H1 (cell line): Measurements from ENCODE around the gene DKK3. TPM values are rescaled to one million over a fixed set of nuclear protein-coding genes. Genes with fewer than 3 reads are reported as not detected.

Source experiments
- CTCF ChIA-PET: fragments of 300-600 bp; sonication (Branson Sonifier 250); formaldehyde crosslinking; loops from one replicate; lab custom pipeline; 2021; ENCODE audit not compliant: partially characterized antibody; lab: Charles Lee
- POLR2A ChIA-PET: fragments of 300-600 bp; sonication (Branson Sonifier 250); formaldehyde crosslinking; loops from one replicate; lab custom pipeline; 2021; ENCODE audit warnings: inconsistent platforms; ENCODE audit not compliant: partially characterized antibody; lab: Charles Lee
- DNase-seq, 2 experiments: peaks; one replicate each; pipeline versions ENCODE4 v3.0.0 to v3.0.0-alpha.2; 2010 to 2022; ENCODE audit warnings: low spot score in 2 of 2, low read depth in 1 of 2, mixed read lengths in 1 of 2
- FAIRE-seq: peaks from 2 replicates; lab custom pipeline; 2011; peaks lifted over from hg19 to GRCh38; lab: Jason Lieb, UNC
- H2AFZ ChIP-seq: 2 replicates; pipeline ENCODE4 v1.8.1; 2012; ENCODE audit warnings: low read length, inconsistent platforms
- H2AK5ac ChIP-seq: 2 replicates; pipeline ENCODE4 v1.6.1; 2013; ENCODE audit warnings: low read depth, low read length
- H2BK120ac ChIP-seq: replicated peaks from 2 replicates; pipeline ENCODE3; 2013; ENCODE audit warnings: low read depth, low read length, inconsistent platforms
- H2BK12ac ChIP-seq: 2 replicates; pipeline ENCODE4 v1.6.1; 2013; ENCODE audit warnings: low read depth, low read length
- H2BK15ac ChIP-seq: 2 replicates; pipeline ENCODE4 v1.6.1; 2013; ENCODE audit warnings: low read length
- H2BK20ac ChIP-seq: 2 replicates; pipeline ENCODE4 v1.6.1; 2013; ENCODE audit warnings: low read length
- H2BK5ac ChIP-seq: 2 replicates; pipeline ENCODE4 v1.6.1; 2013; ENCODE audit warnings: low read depth, low read length
- H3K14ac ChIP-seq: 2 replicates; pipeline ENCODE4 v1.6.1; 2013; ENCODE audit warnings: inconsistent platforms; ENCODE audit not compliant: insufficient read length
- H3K18ac ChIP-seq: 2 replicates; pipeline ENCODE4 v1.6.1; 2013; ENCODE audit warnings: low read length; ENCODE audit errors: extremely low read depth
- H3K23ac ChIP-seq: 2 replicates; pipeline ENCODE4 v1.6.1; 2013; ENCODE audit warnings: inconsistent platforms; ENCODE audit not compliant: insufficient read length
- H3K23me2 ChIP-seq: 2 replicates; pipeline ENCODE4 v1.6.1; 2013; ENCODE audit warnings: low read depth, low read length
- H3K27ac ChIP-seq: 2 replicates; pipeline ENCODE4 v1.6.1; 2011; ENCODE audit warnings: low read depth, low read length, inconsistent platforms
- H3K27me3 ChIP-seq, 4 experiments: replicated peaks in 1 of 4; 1 replicate in 1 of 4; 2 replicates in 3 of 4; pipeline versions ENCODE4 v1.6.1 to v1.8.1; 2011 to 2013; ENCODE audit warnings: low read length in 3 of 4, mild to moderate bottlenecking in 3 of 4, inconsistent platforms in 2 of 4, mixed read lengths in 2 of 4, moderate library complexity in 1 of 4; ENCODE audit not compliant: control insufficient read depth in 3 of 4, insufficient read depth in 3 of 4; ENCODE audit errors: extremely low read depth in 1 of 4
- H3K36me3 ChIP-seq, 4 experiments: 2 replicates each; pipeline versions ENCODE4 v1.6.1 to v1.8.1; 2011 to 2013; ENCODE audit warnings: mild to moderate bottlenecking in 4 of 4, low read length in 3 of 4, moderate library complexity in 2 of 4, control low read depth in 1 of 4, inconsistent platforms in 1 of 4; ENCODE audit not compliant: insufficient read depth in 4 of 4, control insufficient read depth in 2 of 4
- H3K4ac ChIP-seq: replicated peaks from 2 replicates; pipeline ENCODE3; 2013; ENCODE audit warnings: low read length, low read depth, mixed read lengths, inconsistent platforms; ENCODE audit not compliant: insufficient read length
- H3K4me1 ChIP-seq, 4 experiments: replicated peaks in 1 of 4; 1 replicate in 1 of 4; 2 replicates in 3 of 4; pipeline versions ENCODE4 v1.6.1 to v1.8.1; 2011 to 2013; ENCODE audit warnings: low read length in 3 of 4, inconsistent platforms in 2 of 4, mixed read lengths in 1 of 4; ENCODE audit not compliant: insufficient read depth in 4 of 4, control insufficient read depth in 3 of 4
- H3K4me2 ChIP-seq, 2 experiments: 2 replicates each; pipeline versions ENCODE4 v1.6.1 to v1.8.1; 2011 to 2013; ENCODE audit warnings: low read depth in 2 of 2, low read length in 2 of 2, control low read depth in 1 of 2, inconsistent platforms in 1 of 2, mild to moderate bottlenecking in 1 of 2; ENCODE audit not compliant: insufficient read depth in 1 of 2
- H3K4me3 ChIP-seq, 4 experiments: fragments of 200-600, 300-600 bp in 1 of 4; sonication (generic), shearing (Covaris generic), sonication (Bioruptor Twin) in 1 of 4; 2 replicates each; pipeline versions ENCODE4 v1.5.1 to v1.8.1; 2011 to 2016; ENCODE audit warnings: low read length in 4 of 4, low read depth in 3 of 4, control low read depth in 2 of 4, inconsistent platforms in 2 of 4, mild to moderate bottlenecking in 2 of 4, mixed read lengths in 1 of 4, moderate library complexity in 1 of 4; ENCODE audit not compliant: insufficient read depth in 2 of 4; ENCODE audit errors: extremely low read depth in 1 of 4
- H3K56ac ChIP-seq: replicated peaks from 2 replicates; pipeline ENCODE3; 2013; ENCODE audit warnings: low read depth, mild to moderate bottlenecking, mixed read lengths, low read length, inconsistent platforms; ENCODE audit not compliant: insufficient read length
- H3K79me1 ChIP-seq: 2 replicates; pipeline ENCODE4 v1.6.1; 2013; ENCODE audit warnings: low read depth, low read length, control low read depth
- H3K79me2 ChIP-seq, 2 experiments: 2 replicates each; pipeline versions ENCODE4 v1.6.1 to v1.8.1; 2012 to 2013; ENCODE audit warnings: low read length in 2 of 2, mild to moderate bottlenecking in 2 of 2, inconsistent platforms in 1 of 2; ENCODE audit not compliant: insufficient read depth in 2 of 2, control insufficient read depth in 1 of 2
- H3K9ac ChIP-seq, 4 experiments: replicated peaks in 1 of 4; 1 replicate in 1 of 4; 2 replicates in 3 of 4; pipeline versions ENCODE4 v1.6.1 to v1.8.1; 2011 to 2013; ENCODE audit warnings: low read depth in 3 of 4, low read length in 3 of 4, control low read depth in 2 of 4, mild to moderate bottlenecking in 2 of 4, moderate library complexity in 2 of 4, inconsistent platforms in 1 of 4; ENCODE audit errors: extremely low read depth in 1 of 4
- H3K9me3 ChIP-seq, 2 experiments: 2 replicates each; pipeline versions ENCODE4 v1.6.1 to v1.8.1; 2012 to 2013; ENCODE audit warnings: mild to moderate bottlenecking in 2 of 2, moderate library complexity in 2 of 2, control low read depth in 1 of 2, inconsistent platforms in 1 of 2, low read depth in 1 of 2, low read length in 1 of 2, mixed read lengths in 1 of 2; ENCODE audit not compliant: insufficient read depth in 2 of 2
- H4K20me1 ChIP-seq, 2 experiments: replicated peaks in 1 of 2; 2 replicates each; pipeline versions ENCODE3 to v1.8.1; 2011 to 2013; ENCODE audit warnings: inconsistent platforms in 2 of 2, low read length in 2 of 2, mild to moderate bottlenecking in 1 of 2; ENCODE audit not compliant: insufficient read depth in 2 of 2, control insufficient read depth in 1 of 2
- H4K5ac ChIP-seq: 2 replicates; pipeline ENCODE4 v1.6.1; 2013; ENCODE audit warnings: low read length, low read depth, mixed read lengths, inconsistent platforms; ENCODE audit not compliant: insufficient read length
- H4K8ac ChIP-seq: 2 replicates; pipeline ENCODE4 v1.8.0; 2013; ENCODE audit warnings: mild to moderate bottlenecking, moderate library complexity, low read length, inconsistent platforms; ENCODE audit not compliant: insufficient read depth; ENCODE audit errors: extremely low read depth
- H4K91ac ChIP-seq: replicated peaks from 2 replicates; pipeline ENCODE3; 2013; ENCODE audit warnings: low read length, mixed read lengths, inconsistent platforms; ENCODE audit not compliant: insufficient read length
- ASH2L ChIP-seq: fragments of 200-600, 300-600 bp; sonication (generic); IDR thresholded peaks from one replicate; pipeline ENCODE4 v1.7.1; 2017; ENCODE audit warnings: low read length
- ATF3 ChIP-seq: IDR thresholded peaks from 2 replicates; pipeline ENCODE4 v1.6.1; 2011; ENCODE audit warnings: low read depth, mild to moderate bottlenecking, low read length; ENCODE audit not compliant: insufficient read depth
- CBX5 ChIP-seq: fragments of 300-800, 300-1000 bp; sonication (generic); IDR thresholded peaks from 2 replicates; pipeline ENCODE4 v1.7.1; 2016; ENCODE audit warnings: antibody characterized with exemption, low read length, low read depth
- CREB1 ChIP-seq: IDR thresholded peaks from 2 replicates; pipeline ENCODE4 v1.6.1; 2012; ENCODE audit warnings: inconsistent platforms
- HDAC6 ChIP-seq: IDR thresholded peaks from one replicate; pipeline ENCODE4 v1.7.1; 2012; ENCODE audit warnings: low read depth, mild to moderate bottlenecking, inconsistent platforms, low read length, moderate library complexity
- KDM1A ChIP-seq: fragments of 200-600, 300-600 bp; sonication (generic); IDR thresholded peaks from 2 replicates; pipeline ENCODE4 v1.7.1; 2016; ENCODE audit warnings: mild to moderate bottlenecking, low read length, borderline replicate concordance
- MAFK ChIP-seq: IDR thresholded peaks from 2 replicates; pipeline ENCODE4 v1.6.1; 2012; ENCODE audit warnings: low read depth, mild to moderate bottlenecking, improper control_type of control experiment, low read length
- NANOG ChIP-seq: IDR thresholded peaks from 2 replicates; pipeline ENCODE4 v1.6.1; 2011; ENCODE audit warnings: low read length, low read depth, mild to moderate bottlenecking, inconsistent platforms; ENCODE audit not compliant: insufficient read depth, poor library complexity, severe bottlenecking
- POU5F1 ChIP-seq: IDR thresholded peaks from 2 replicates; pipeline ENCODE4 v1.6.1; 2011; ENCODE audit warnings: low read depth, mild to moderate bottlenecking, low read length, moderate library complexity
- SIRT6 ChIP-seq: IDR thresholded peaks from one replicate; pipeline ENCODE4 v1.7.1; 2012; ENCODE audit warnings: low read length, inconsistent platforms
- TBP ChIP-seq: IDR thresholded peaks from 2 replicates; pipeline ENCODE4 v1.6.1; 2011; ENCODE audit warnings: low read depth, low read length, improper control_type of control experiment
- TCF12 ChIP-seq: IDR thresholded peaks from 2 replicates; pipeline ENCODE4 v1.6.1; 2011; ENCODE audit warnings: low read depth, mild to moderate bottlenecking, low read length
- ZNF274 ChIP-seq: IDR thresholded peaks from 2 replicates; pipeline ENCODE4 v1.7.0; 2012; ENCODE audit warnings: low read length, borderline replicate concordance; ENCODE audit errors: extremely low read depth
- WGBS, 2 experiments: shearing (Covaris generic) in 1 of 2; methylation state at CpG; one replicate each; pipeline versions ENCODE4 v1.1.6 to v1.1.7; 2013 to 2015; ENCODE audit warnings: low lambda C conversion rate in 2 of 2, mixed read lengths in 2 of 2, inconsistent platforms in 1 of 2, low coverage in 1 of 2, missing lambda C conversion rate in 1 of 2; ENCODE audit not compliant: insufficient replicate concordance in 2 of 2, insufficient coverage in 1 of 2, insufficient read length in 1 of 2; ENCODE audit errors: extremely low coverage in 1 of 2, missing lambda C conversion rate in 1 of 2; 5-methylcytosine and 5-hydroxymethylcytosine counted together
- polyA plus RNA-seq, 7 experiments: library from polyadenylated mRNA; depleted of rRNA in 3 of 7; stranded (reverse) in 5 of 7; unstranded in 2 of 7; fragments of >200 nt in 5 of 7; fragments of 200-250 nt in 2 of 7; gene quantifications; 1 replicate in 5 of 7; 2 replicates in 1 of 7; 4 replicates in 1 of 7; pipeline versions ENCODE4 v1.2.1 to v1.2.3, GENCODE V29; 2011 to 2013; ENCODE audit warnings: missing spikeins in 2 of 7, mixed read lengths in 2 of 7
- total RNA-seq: library from RNA; stranded (reverse); fragmentation: NEBNext Ultra II Directional; extraction: Animal tissue kit (Norgen Biotek cat#: 25700); gene quantifications from 2 replicates; pipeline ENCODE4 v1.2.1, GENCODE V29; 2021

The DKK3 gene
- total and polyA plus RNA-seq, 2 of the 8 experiments (the other 6 are each of a cell fraction or from before 2014, with no cell fraction given) = 30.0 to 40.1 TPM

- no peak overlapping the region for H3K4ac ChIP-seq
- H3K4me1 ChIP-seq = no peaks in the 10 kb centered on the region
- H3K56ac ChIP-seq = no peak overlapping the region
- no peak overlapping the region for H4K8ac ChIP-seq
- ChIA-PET CTCF (interaction anchor here (1.1 to 2.5 kb wide), 6 partner anchors 12 to 336 kb away, joined by 3 to 10 read pairs (median 4); no protein-coding TSS in a partner anchor), POLR2A (no interaction called here)
- H3K27ac ChIP-seq = no peak overlapping the region
- DNase-seq (no peak), FAIRE-seq (no peak)
- H3K79me1 ChIP-seq = no peaks in the 10 kb centered on the region
- H3K23me2 ChIP-seq = no peaks in the 10 kb centered on the region
- no peak overlapping the region for H3K18ac ChIP-seq
- H3K14ac ChIP-seq = no peak overlapping the region
- no peak overlapping the region for H4K91ac ChIP-seq
- no peak overlapping the region for H3K4me2 ChIP-seq
- no peak overlapping the region for H2AK5ac ChIP-seq
- no peak overlapping the region for H2BK12ac ChIP-seq
- no peak overlapping the region for H3K4me3 ChIP-seq
- H3K79me2 ChIP-seq = no peaks in the 10 kb centered on the region
- H3K23ac ChIP-seq = no peak overlapping the region
- H3K9ac ChIP-seq = peak overlapping the region in 1 of 4 experiments; percentile 34; a peak in 1 of 7 replicates
- H2AFZ ChIP-seq = no peak overlapping the region
- 88% methylated on average over 2 of the region's 2 CpGs; no CpG with 5 or more reads in 1 of the 2 experiments for WGBS, 2 experiments
- no peak overlapping the region for H2BK120ac ChIP-seq
- no peaks in the 10 kb centered on the region for H3K27me3 ChIP-seq
- peaks cover 0 to 23% (median 3%) of the 10 kb centered on the region in 4 experiments; a peak in 4 of 8 replicates for H3K36me3 ChIP-seq
- no peak overlapping the region for H2BK20ac ChIP-seq
- H2BK5ac ChIP-seq = no peak overlapping the region
- no peak overlapping the region for H2BK15ac ChIP-seq
- peaks cover 0 to 3% of the 10 kb centered on the region in 2 experiments for H4K20me1 ChIP-seq
- no peak for TF ChIP-seq NANOG
- no peak for TF ChIP-seq SIRT6
- no peak for TF ChIP-seq CREB1
- TF ChIP-seq ATF3 = no peak
- TF ChIP-seq MAFK = no peak
- TF ChIP-seq HDAC6 = no peak
- no peak for TF ChIP-seq TCF12
- no peak for TF ChIP-seq KDM1A
- TF ChIP-seq CBX5 = no peak
- no peak for TF ChIP-seq TBP
- TF ChIP-seq POU5F1 = no peak
- no peak for TF ChIP-seq ZNF274
- TF ChIP-seq ASH2L = no peak
- H3K9me3 ChIP-seq = no peaks in the 10 kb centered on the region
- H4K5ac ChIP-seq = no peak overlapping the region
Observed at GRCh38 chr11:11946180-11946579, 62.2 kb downstream of the DKK3 start.
